Activated T-helper 1 cell treated with Interleukin-2 at 50 U/mL for 16 hours (primary cell): ENCODE measurements around the gene ADGRA1.
"Not testable (repeated sequence)": the region's sequence is repeated elsewhere in the genome, so short reads cannot be mapped to it uniquely, and the experiment has no call there.

Source experiments
- DNase-seq: peaks from one replicate; pipeline ENCODE4 v3.0.0-alpha.2; 2020; ENCODE audit warnings: low read depth

The ADGRA1 gene

GRCh38 chr10:133129071-133129858 is 41.5 kb downstream of the ADGRA1 start:
- DNase-seq: no peak

- no peak for DNase-seq
These were observed 42.3 kb downstream of the ADGRA1 start for GRCh38 chr10:133129859-133130495.

- no peak for DNase-seq
These were observed 42.9 kb downstream of the ADGRA1 start for GRCh38 chr10:133130602-133131001.

- DNase-seq: no peak
These were observed 43.3 kb downstream of the ADGRA1 start for GRCh38 chr10:133131053-133131452.

- no peak for DNase-seq
These were observed 44.2 kb downstream of the ADGRA1 start for GRCh38 chr10:133131734-133132472.

GRCh38 chr10:133132473-133133291 is 45.0 kb downstream of the ADGRA1 start:
- no peak for DNase-seq

GRCh38 chr10:133133471-133134231 is 45.9 kb downstream of the ADGRA1 start:
- DNase-seq: no peak

- DNase-seq: no peak
These were observed 46.8 kb downstream of the ADGRA1 start for GRCh38 chr10:133134411-133135115.

- no peak for DNase-seq
These were observed 47.4 kb downstream of the ADGRA1 start for GRCh38 chr10:133135116-133135465.

GRCh38 chr10:133137486-133138145 is 49.9 kb downstream of the ADGRA1 start:
- DNase-seq: not testable (repeated sequence)

GRCh38 chr10:133139551-133140065 is 51.9 kb downstream of the ADGRA1 start:
- no peak for DNase-seq

- no peak for DNase-seq
These were observed 52.9 kb downstream of the ADGRA1 start for GRCh38 chr10:133140417-133141143.

GRCh38 chr10:133141144-133141957 is 53.6 kb downstream of the ADGRA1 start:
- DNase-seq: no peak

- DNase-seq: no peak
These were observed 54.2 kb downstream of the ADGRA1 start for GRCh38 chr10:133141958-133142340.

- DNase-seq: no peak
These were observed 54.9 kb downstream of the ADGRA1 start for GRCh38 chr10:133142523-133143199.

GRCh38 chr10:133143200-133143533 is 55.4 kb downstream of the ADGRA1 start:
- DNase-seq: no peak

GRCh38 chr10:133143546-133143945 is 55.8 kb downstream of the ADGRA1 start:
- DNase-seq: no peak

GRCh38 chr10:133144771-133145170 is 57.0 kb downstream of the ADGRA1 start:
- DNase-seq: no peak
